Spinal cord (tissue), 10 donors: Measurements from ENCODE around the gene SETD1B. TPM values are rescaled to one million over a fixed set of nuclear protein-coding genes. Genes with fewer than 3 reads are reported as not detected.
"Not testable (repeated sequence)": the region's sequence is repeated elsewhere in the genome, so short reads cannot be mapped to it uniquely, and the experiment has no call there.

Experiments used
- DNase-seq, 6 donors: peaks; one replicate each; pipeline versions ENCODE4 v3.0.0 to v3.0.0-alpha.2; 2013 to 2015; ENCODE audit warnings: low spot score in 6 of 6, low read depth in 4 of 6
- H3K27ac ChIP-seq: one replicate; pipeline ENCODE4 v1.5.1; 2013; ENCODE audit warnings: low read depth, low read length, control low read depth
- H3K27me3 ChIP-seq: one replicate; pipeline ENCODE4 v1.6.1; 2013; ENCODE audit warnings: low read length; ENCODE audit not compliant: control insufficient read depth, insufficient read depth
- H3K36me3 ChIP-seq: one replicate; pipeline ENCODE4 v1.6.1; 2013; ENCODE audit warnings: low read length; ENCODE audit not compliant: control insufficient read depth, insufficient read depth
- H3K4me1 ChIP-seq: one replicate; pipeline ENCODE4 v1.6.1; 2013; ENCODE audit warnings: low read length; ENCODE audit not compliant: control insufficient read depth, insufficient read depth
- H3K4me3 ChIP-seq: one replicate; pipeline ENCODE4 v1.5.1; 2013; ENCODE audit warnings: low read depth, low read length, control low read depth
- H3K9me3 ChIP-seq: one replicate; pipeline ENCODE4 v1.6.1; 2013; ENCODE audit warnings: low read length; ENCODE audit not compliant: control insufficient read depth, insufficient read depth
- WGBS: methylation state at CpG from one replicate; pipeline ENCODE4 v1.1.5; 2013; ENCODE audit warnings: missing lambda C conversion rate; ENCODE audit not compliant: insufficient coverage; 5-methylcytosine and 5-hydroxymethylcytosine counted together
- polyA plus RNA-seq, 2 donors: library from polyadenylated mRNA; unstranded; fragments of 120-200 nt; gene quantifications; one replicate each; pipeline ENCODE4 v1.2.1, GENCODE V29; 2013; ENCODE audit not compliant: insufficient read length in 2 of 2
- small RNA-seq: library from RNA; depleted of rRNA; stranded (forward); fragments of <200 nt; gene quantifications from one replicate; pipeline ENCODE3, GENCODE V24; 2014; ENCODE audit warnings: low replicate concordance
- total RNA-seq, 2 donors: library from RNA; depleted of rRNA in 1 of 2; stranded (reverse); fragments of 120-200 nt in 1 of 2; fragments of >200 nt in 1 of 2; gene quantifications; one replicate each; pipeline versions ENCODE4 v1.2.3 to v1.2.4, GENCODE V29; 2013 to 2014
- donor health status: healthy.

Gene SETD1B
- total and polyA plus RNA-seq, 4 donors, result 4.1 to 19.0 (median 11.7) TPM

GRCh38 chr12:121866331-121866730 lies 62.5 kb downstream of the SETD1B start:
- Histone ChIP-seq H3K27ac (no peak overlapping the region), H3K36me3 (no peaks in the 10 kb centered on the region), H3K4me3 (no peak overlapping the region), H3K9me3 (no peaks in the 10 kb centered on the region), H3K27me3 (no peaks in the 10 kb centered on the region), H3K4me1 (no peaks in the 10 kb centered on the region)
- 47% methylated on average over 2 of the region's 4 CpGs for WGBS
- DNase-seq, result peak in 1 of 6 donors; percentile 66

GRCh38 chr12:121869229-121869628 lies 65.4 kb downstream of the SETD1B start:
- not testable (repeated sequence) for H3K36me3 ChIP-seq, H3K27me3 ChIP-seq, DNase-seq, H3K4me3 ChIP-seq, H3K4me1 ChIP-seq, H3K27ac ChIP-seq, H3K9me3 ChIP-seq
- 98% methylated on average over 4 of the region's 8 CpGs for WGBS

- no peak overlapping the region for H3K27ac ChIP-seq
- no peaks in the 10 kb centered on the region for H3K36me3 ChIP-seq
- H3K9me3 ChIP-seq, result no peaks in the 10 kb centered on the region
- no peaks in the 10 kb centered on the region for H3K27me3 ChIP-seq
- no peak for DNase-seq
- 86% methylated on average over 3 of the region's 3 CpGs for WGBS
- no peak overlapping the region for H3K4me3 ChIP-seq
- H3K4me1 ChIP-seq, result peaks cover 6% of the 10 kb centered on the region
Observed at GRCh38 chr12:121871467-121871866, 67.7 kb downstream of the SETD1B start.

GRCh38 chr12:121872546-121873215 lies 68.9 kb downstream of the SETD1B start:
- WGBS, result 17% methylated on average over 1 of the region's 5 CpGs
- peak in 3 of 6 donors; percentile 20 to 79 (median 73) for DNase-seq

GRCh38 chr12:121873216-121873569 lies 69.4 kb downstream of the SETD1B start:
- DNase-seq, result no peak
- no peak overlapping the region for H3K4me3 ChIP-seq
- no peaks in the 10 kb centered on the region for H3K36me3 ChIP-seq
- H3K9me3 ChIP-seq, result no peaks in the 10 kb centered on the region
- no peak overlapping the region for H3K27ac ChIP-seq
- H3K27me3 ChIP-seq, result peaks cover 2% of the 10 kb centered on the region
- WGBS, result 96% methylated on average over 6 of the region's 6 CpGs
- H3K4me1 ChIP-seq, result peaks cover 6% of the 10 kb centered on the region

More at GRCh38 chr12:121872546-121873215, 68.9 kb downstream of the SETD1B start:
- Histone ChIP-seq H3K9me3 (no peaks in the 10 kb centered on the region), H3K4me1 (peaks cover 6% of the 10 kb centered on the region), H3K27ac (no peak overlapping the region), H3K36me3 (no peaks in the 10 kb centered on the region), H3K27me3 (peaks cover 2% of the 10 kb centered on the region), H3K4me3 (no peak overlapping the region)

- peaks cover 6% of the 10 kb centered on the region for H3K4me1 ChIP-seq
- DNase-seq, result no peak
- peaks cover 2% of the 10 kb centered on the region for H3K27me3 ChIP-seq
- H3K27ac ChIP-seq, result no peak overlapping the region
- WGBS, result no CpG with 5 or more reads among the region's 6 CpGs
- H3K36me3 ChIP-seq, result no peaks in the 10 kb centered on the region
- no peaks in the 10 kb centered on the region for H3K9me3 ChIP-seq
- H3K4me3 ChIP-seq, result no peak overlapping the region
Observed at GRCh38 chr12:121874071-121874470, 70.3 kb downstream of the SETD1B start.

GRCh38 chr12:121875582-121875981 lies 71.8 kb downstream of the SETD1B start:
- no peak overlapping the region for H3K27ac ChIP-seq
- no peak for DNase-seq
- WGBS, result 84% methylated on average over 4 of the region's 6 CpGs
- H3K4me1 ChIP-seq, result peaks cover 6% of the 10 kb centered on the region
- no peaks in the 10 kb centered on the region for H3K36me3 ChIP-seq
- H3K4me3 ChIP-seq, result no peak overlapping the region
- no peaks in the 10 kb centered on the region for H3K9me3 ChIP-seq
- H3K27me3 ChIP-seq, result peaks cover 2% of the 10 kb centered on the region

GRCh38 chr12:121876080-121876447 lies 72.3 kb downstream of the SETD1B start:
- not testable (repeated sequence) for H3K27ac ChIP-seq, DNase-seq, H3K4me3 ChIP-seq, H3K9me3 ChIP-seq, H3K4me1 ChIP-seq, H3K36me3 ChIP-seq, H3K27me3 ChIP-seq
- 95% methylated on average over 6 of the region's 8 CpGs for WGBS

Small RNAs within 50 kb of the gene (small RNA-seq; reads per million reads assigned to genes)
- not detected for gene AC069503.3

Other genes starting within 250 kb of the SETD1B start
- gene KDM2B, start 223.0 kb upstream of the SETD1B start, total RNA-seq, result 10 to 100 TPM; 26.8 to 31.2 TPM
- gene KDM2B, start 223.0 kb upstream of the SETD1B start, polyA plus RNA-seq, result 10 to 100 TPM; 56.3 to 58.3 TPM
- gene ORAI1, start 177.5 kb upstream of the SETD1B start, total RNA-seq, result 1 to 10 TPM; 3.0 to 8.3 TPM
- gene ORAI1, start 177.5 kb upstream of the SETD1B start, polyA plus RNA-seq, result 10 to 100 TPM; 12.6 to 14.3 TPM
- gene MORN3, start 134.4 kb upstream of the SETD1B start, total RNA-seq, result 1 to 10 TPM in 1 of 2 donors, under 1 TPM in 1; 0.79 to 4.5 TPM
- 1 to 10 TPM; 5.9 to 6.1 TPM for gene MORN3, start 134.4 kb upstream of the SETD1B start, polyA plus RNA-seq
- 1 to 10 TPM; 6.1 to 7.8 TPM for gene TMEM120B, start 91.3 kb upstream of the SETD1B start, total RNA-seq
- 10 to 100 TPM; 11.6 to 22.2 TPM for gene TMEM120B, start 91.3 kb upstream of the SETD1B start, polyA plus RNA-seq
- gene RHOF, start 10.3 kb upstream of the SETD1B start, total RNA-seq, result 10 to 100 TPM in 1 of 2 donors, 1 to 10 TPM in 1; 7.6 to 10.7 TPM
- 10 to 100 TPM; 15.6 to 17.6 TPM for gene RHOF, start 10.3 kb upstream of the SETD1B start, polyA plus RNA-seq
- under 1 TPM; 0.30 to 0.72 TPM for gene HPD, start 54.9 kb downstream of the SETD1B start, total RNA-seq
- under 1 TPM; 0.17 to 0.26 TPM for gene HPD, start 54.9 kb downstream of the SETD1B start, polyA plus RNA-seq
- 10 to 100 TPM; 32.7 to 63.4 TPM for gene PSMD9, start 84.8 kb downstream of the SETD1B start, total RNA-seq
- gene PSMD9, start 84.8 kb downstream of the SETD1B start, polyA plus RNA-seq, result 10 to 100 TPM; 48.0 to 58.8 TPM
- 10 to 100 TPM in 1 of 2 donors, 1 to 10 TPM in 1; 4.4 to 12.2 TPM for gene CFAP251, start 114.6 kb downstream of the SETD1B start, total RNA-seq
- gene CFAP251, start 114.6 kb downstream of the SETD1B start, polyA plus RNA-seq, result 1 to 10 TPM; 8.0 to 8.4 TPM
- gene BCL7A, start 217.9 kb downstream of the SETD1B start, total RNA-seq, result 10 to 100 TPM; 17.9 to 21.6 TPM
- gene BCL7A, start 217.9 kb downstream of the SETD1B start, polyA plus RNA-seq, result 10 to 100 TPM; 41.7 to 45.6 TPM